PFSK-1 (cell line): Measurements from ENCODE around the gene GDPD3. TPM values are rescaled to one million over a fixed set of nuclear protein-coding genes. Genes with fewer than 3 reads are reported as not detected.

Experiments
- FOXP2 ChIP-seq: optimal IDR thresholded peaks from 2 replicates; pipeline ENCODE3; 2011; ENCODE audit warnings: borderline replicate concordance, control low read depth, inconsistent platforms; ENCODE audit not compliant: insufficient read depth; ENCODE audit errors: extremely low read length, extremely low read depth
- POLR2AphosphoS5 ChIP-seq: IDR thresholded peaks from 2 replicates; pipeline ENCODE4 v1.6.1; 2012; ENCODE audit warnings: low read depth, mild to moderate bottlenecking, control low read depth, low read length, moderate library complexity
- SIN3A ChIP-seq: IDR thresholded peaks from 2 replicates; pipeline ENCODE4 v1.6.1; 2012; ENCODE audit warnings: mild to moderate bottlenecking, low read length, moderate library complexity, borderline replicate concordance; ENCODE audit not compliant: insufficient read depth
- TAF1 ChIP-seq: IDR thresholded peaks from 2 replicates; pipeline ENCODE4 v1.6.1; 2012; ENCODE audit warnings: low read length, control low read depth, borderline replicate concordance; ENCODE audit not compliant: insufficient read depth
- polyA plus RNA-seq: library from polyadenylated mRNA; unstranded; fragments of >200 nt; gene quantifications from one replicate; pipeline ENCODE4 v1.2.1, GENCODE V29; 2012; ENCODE audit warnings: low read depth, missing spikeins; ENCODE audit not compliant: insufficient read length
- TF ChIP-seq, protein P1 (sequence below), 2 experiments: IDR thresholded peaks; 2 replicates each; pipeline versions ENCODE4 v1.6.1 to v1.8.0; 2011 to 2012; ENCODE audit warnings: low read depth in 2 of 2, low read length in 2 of 2, control low read depth in 1 of 2, inconsistent platforms in 1 of 2, mild to moderate bottlenecking in 1 of 2, moderate library complexity in 1 of 2; ENCODE audit not compliant: insufficient read depth in 1 of 2

GDPD3 gene, protein sequence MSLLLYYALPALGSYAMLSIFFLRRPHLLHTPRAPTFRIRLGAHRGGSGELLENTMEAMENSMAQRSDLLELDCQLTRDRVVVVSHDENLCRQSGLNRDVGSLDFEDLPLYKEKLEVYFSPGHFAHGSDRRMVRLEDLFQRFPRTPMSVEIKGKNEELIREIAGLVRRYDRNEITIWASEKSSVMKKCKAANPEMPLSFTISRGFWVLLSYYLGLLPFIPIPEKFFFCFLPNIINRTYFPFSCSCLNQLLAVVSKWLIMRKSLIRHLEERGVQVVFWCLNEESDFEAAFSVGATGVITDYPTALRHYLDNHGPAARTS
- polyA plus RNA-seq = 10.1 TPM

DNA sequence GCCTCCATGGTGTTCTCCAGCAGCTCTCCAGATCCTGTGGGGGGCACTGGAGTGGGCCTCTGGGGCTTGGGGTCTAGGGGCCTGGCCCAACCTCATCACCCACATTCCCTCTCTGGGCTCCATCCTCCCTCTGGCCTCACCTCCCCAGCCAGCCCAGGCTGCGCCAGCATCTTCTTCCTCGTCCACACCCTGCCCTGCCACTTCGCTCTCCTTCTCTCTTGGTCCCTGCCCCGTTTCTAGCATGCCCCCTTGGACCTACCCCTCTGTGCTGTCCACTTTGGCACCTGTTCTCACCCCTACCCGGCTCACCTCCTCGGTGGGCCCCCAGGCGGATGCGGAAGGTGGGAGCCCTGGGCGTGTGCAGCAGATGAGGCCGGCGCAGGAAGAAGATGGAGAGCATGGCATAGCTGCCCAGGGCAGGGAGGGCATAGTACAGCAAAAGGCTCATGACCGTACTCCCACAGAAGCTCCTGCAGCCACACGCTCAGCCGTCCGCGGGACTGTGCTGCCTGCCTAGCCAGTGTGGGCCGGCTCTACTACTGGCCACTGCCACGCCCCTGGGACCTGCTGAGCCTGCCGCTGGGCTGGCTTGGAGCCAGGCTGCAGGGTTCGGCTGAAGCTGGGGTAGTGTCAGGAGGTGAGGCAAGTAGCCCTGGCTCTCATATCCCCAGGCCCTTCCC, at the start of gene GDPD3:
GDPD3 (minus strand) TSS at position 507 of the 680 bp plus-strand sequence; CDS start at position 448, 59 bp downstream.
- TF ChIP-seq POLR2AphosphoS5 (no peak), SIN3A (no peak), FOXP2 (no peak), TAF1 (no peak)
- TF ChIP-seq, protein P1, sequence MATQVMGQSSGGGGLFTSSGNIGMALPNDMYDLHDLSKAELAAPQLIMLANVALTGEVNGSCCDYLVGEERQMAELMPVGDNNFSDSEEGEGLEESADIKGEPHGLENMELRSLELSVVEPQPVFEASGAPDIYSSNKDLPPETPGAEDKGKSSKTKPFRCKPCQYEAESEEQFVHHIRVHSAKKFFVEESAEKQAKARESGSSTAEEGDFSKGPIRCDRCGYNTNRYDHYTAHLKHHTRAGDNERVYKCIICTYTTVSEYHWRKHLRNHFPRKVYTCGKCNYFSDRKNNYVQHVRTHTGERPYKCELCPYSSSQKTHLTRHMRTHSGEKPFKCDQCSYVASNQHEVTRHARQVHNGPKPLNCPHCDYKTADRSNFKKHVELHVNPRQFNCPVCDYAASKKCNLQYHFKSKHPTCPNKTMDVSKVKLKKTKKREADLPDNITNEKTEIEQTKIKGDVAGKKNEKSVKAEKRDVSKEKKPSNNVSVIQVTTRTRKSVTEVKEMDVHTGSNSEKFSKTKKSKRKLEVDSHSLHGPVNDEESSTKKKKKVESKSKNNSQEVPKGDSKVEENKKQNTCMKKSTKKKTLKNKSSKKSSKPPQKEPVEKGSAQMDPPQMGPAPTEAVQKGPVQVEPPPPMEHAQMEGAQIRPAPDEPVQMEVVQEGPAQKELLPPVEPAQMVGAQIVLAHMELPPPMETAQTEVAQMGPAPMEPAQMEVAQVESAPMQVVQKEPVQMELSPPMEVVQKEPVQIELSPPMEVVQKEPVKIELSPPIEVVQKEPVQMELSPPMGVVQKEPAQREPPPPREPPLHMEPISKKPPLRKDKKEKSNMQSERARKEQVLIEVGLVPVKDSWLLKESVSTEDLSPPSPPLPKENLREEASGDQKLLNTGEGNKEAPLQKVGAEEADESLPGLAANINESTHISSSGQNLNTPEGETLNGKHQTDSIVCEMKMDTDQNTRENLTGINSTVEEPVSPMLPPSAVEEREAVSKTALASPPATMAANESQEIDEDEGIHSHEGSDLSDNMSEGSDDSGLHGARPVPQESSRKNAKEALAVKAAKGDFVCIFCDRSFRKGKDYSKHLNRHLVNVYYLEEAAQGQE (IDR thresholded peaks at IDR 0.05; ENCODE audit: insufficient read depth in 1 of 2, low read depth in 2 of 2, low read length in 2 of 2) = no peak

DNA sequence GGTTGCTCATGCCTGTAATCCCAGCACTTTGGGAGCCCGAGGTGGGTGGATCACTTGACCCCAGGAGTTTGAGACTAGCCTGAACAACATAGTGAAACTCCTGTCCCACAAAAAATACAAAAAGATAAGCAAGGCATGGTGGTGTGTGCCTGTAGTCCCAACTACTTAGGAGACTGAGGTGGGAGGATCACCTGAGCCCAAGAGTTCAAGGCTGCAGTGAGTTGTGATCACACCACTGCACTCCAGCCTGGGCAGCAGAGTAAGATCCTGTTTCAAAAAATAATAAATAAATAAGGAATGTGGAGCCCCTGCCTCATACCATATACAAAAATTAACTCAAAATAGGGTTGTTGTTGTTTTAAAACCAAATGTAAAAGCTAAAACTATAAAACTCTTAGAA, 43.9 kb upstream of the GDPD3 start:
- TF ChIP-seq, protein P1 (IDR thresholded peaks at IDR 0.05; ENCODE audit: insufficient read depth in 1 of 2, low read depth in 2 of 2, low read length in 2 of 2) = no peak
- TF ChIP-seq POLR2AphosphoS5 (no peak), SIN3A (no peak), TAF1 (no peak), FOXP2 (no peak)

DNA sequence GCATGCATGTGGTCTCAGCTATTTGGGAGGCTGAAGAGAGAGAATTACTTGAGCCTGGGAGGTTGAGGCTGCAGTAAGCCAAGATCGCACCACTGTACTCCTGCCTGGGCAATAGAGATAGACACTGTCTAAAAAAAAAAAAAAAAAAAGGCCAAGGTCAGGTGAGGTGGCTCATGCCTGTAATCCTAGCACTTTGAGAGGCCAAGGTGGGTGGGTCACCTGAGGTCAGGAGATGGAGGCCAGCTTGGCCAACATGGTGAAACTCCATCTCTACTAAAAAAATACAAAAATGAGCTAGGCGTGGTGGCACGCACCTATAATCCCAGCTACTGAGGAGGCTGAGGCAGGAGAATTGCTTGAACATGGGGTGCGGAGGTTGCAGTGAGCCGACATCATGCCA, 41.9 kb upstream of the GDPD3 start:
- TF ChIP-seq FOXP2 = no peak
- TF ChIP-seq, protein P1 (IDR thresholded peaks at IDR 0.05; ENCODE audit: insufficient read depth in 1 of 2, low read depth in 2 of 2, low read length in 2 of 2) = no peak
- TF ChIP-seq POLR2AphosphoS5 = no peak
- TF ChIP-seq TAF1 = no peak
- TF ChIP-seq SIN3A = no peak

DNA sequence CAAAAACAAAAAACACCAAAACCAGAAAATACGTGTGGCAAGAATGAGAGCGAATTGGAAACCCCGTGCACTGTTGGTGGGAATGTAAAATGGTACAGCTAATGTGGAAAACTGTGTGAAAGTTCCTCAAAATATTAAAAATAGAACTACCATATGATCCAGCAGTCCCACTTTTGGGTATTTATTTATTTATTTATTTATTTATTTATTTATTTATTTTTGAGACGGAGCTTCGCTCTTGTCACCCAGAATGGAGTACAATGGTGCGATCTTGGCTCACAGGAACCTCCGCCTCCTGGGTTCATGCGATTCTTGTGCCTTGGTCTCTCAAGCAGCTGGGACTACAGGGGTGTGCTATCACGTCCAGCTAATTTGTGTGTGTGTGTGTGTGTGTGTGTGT, 39.2 kb upstream of the GDPD3 start:
- TF ChIP-seq POLR2AphosphoS5 (no peak), SIN3A (no peak), FOXP2 (no peak), TAF1 (no peak)
- TF ChIP-seq, protein P1 (IDR thresholded peaks at IDR 0.05; ENCODE audit: insufficient read depth in 1 of 2, low read depth in 2 of 2, low read length in 2 of 2) = no peak
